Nephron (organoid): ENCODE measurements around the gene KCTD10.

ENCODE experiments used
- H3K27ac Mint-ChIP-seq, 3 experiments: 2 replicates each; pipeline ENCODE4 v1.8.0; 2020; ENCODE audit warnings: mixed read lengths in 3 of 3, mild to moderate bottlenecking in 2 of 3, moderate library complexity in 1 of 3
- H3K27me3 Mint-ChIP-seq: 2 replicates; pipeline ENCODE4 v1.8.0; 2021; ENCODE audit warnings: low read depth, mild to moderate bottlenecking, moderate library complexity, mixed read lengths
- H3K36me3 Mint-ChIP-seq: 2 replicates; pipeline ENCODE4 v1.8.0; 2020; ENCODE audit warnings: low read depth, mixed read lengths
- H3K4me1 Mint-ChIP-seq: 2 replicates; pipeline ENCODE4 v1.8.0; 2020; ENCODE audit warnings: mixed read lengths
- H3K4me3 Mint-ChIP-seq, 3 experiments: 2 replicates each; pipeline ENCODE4 v1.8.0; 2020; ENCODE audit warnings: mild to moderate bottlenecking in 3 of 3, mixed read lengths in 3 of 3, moderate library complexity in 2 of 3
- H3K9me3 Mint-ChIP-seq: 2 replicates; pipeline ENCODE4 v1.8.0; 2020; ENCODE audit warnings: mixed read lengths
- CTCF ChIP-seq, 3 experiments: fragments of 200-600 bp; sonication (generic); IDR thresholded peaks; one replicate each; pipeline ENCODE4 v1.5.0; 2021; ENCODE audit warnings: antibody characterized with exemption in 3 of 3; ENCODE audit not compliant: unreplicated experiment in 3 of 3

Gene KCTD10

GRCh38 chr12:109482491-109482890 is 5.4 kb upstream of the KCTD10 start:
- Mint-ChIP-seq H3K4me1 (peaks cover 7% of the 10 kb centered on the region), H3K27ac (no peak overlapping the region), H3K27me3 (no peaks in the 10 kb centered on the region), H3K9me3 (no peaks in the 10 kb centered on the region), H3K4me3 (no peak overlapping the region), H3K36me3 (peaks cover 35% of the 10 kb centered on the region)
- TF ChIP-seq CTCF (IDR thresholded peaks at IDR 0.05; ENCODE audit: unreplicated experiment in 3 of 3): no peak

GRCh38 chr12:109481863-109482262 is 4.8 kb upstream of the KCTD10 start:
- Mint-ChIP-seq H3K9me3 (no peaks in the 10 kb centered on the region), H3K4me1 (peaks cover 12% of the 10 kb centered on the region), H3K27me3 (no peaks in the 10 kb centered on the region), H3K36me3 (peaks cover 28% of the 10 kb centered on the region), H3K27ac (no peak overlapping the region), H3K4me3 (no peak overlapping the region)
- TF ChIP-seq CTCF (IDR thresholded peaks at IDR 0.05; ENCODE audit: unreplicated experiment in 3 of 3): no peak

- Mint-ChIP-seq H3K27me3 (no peaks in the 10 kb centered on the region), H3K36me3 (peaks cover 16% of the 10 kb centered on the region), H3K27ac (no peak overlapping the region), H3K9me3 (no peaks in the 10 kb centered on the region), H3K4me3 (peak overlapping the region; percentile 1 to 96 (median 59)), H3K4me1 (peaks cover 26% of the 10 kb centered on the region)
- TF ChIP-seq CTCF (IDR thresholded peaks at IDR 0.05; ENCODE audit: unreplicated experiment in 3 of 3): no peak
Measured at GRCh38 chr12:109480356-109480755, 3.3 kb upstream of the KCTD10 start.

- no peak for TF ChIP-seq CTCF (IDR thresholded peaks at IDR 0.05; ENCODE audit: unreplicated experiment in 3 of 3)
- no peaks in the 10 kb centered on the region for H3K27me3 Mint-ChIP-seq
- no peak overlapping the region for H3K27ac Mint-ChIP-seq
- H3K4me3 Mint-ChIP-seq: peak overlapping the region; percentile 94 to 96 (median 96)
- peaks cover 10% of the 10 kb centered on the region for H3K36me3 Mint-ChIP-seq
- no peaks in the 10 kb centered on the region for H3K9me3 Mint-ChIP-seq
- peaks cover 26% of the 10 kb centered on the region for H3K4me1 Mint-ChIP-seq
Measured at GRCh38 chr12:109479761-109480160, 2.7 kb upstream of the KCTD10 start.

- no peaks in the 10 kb centered on the region for H3K27me3 Mint-ChIP-seq
- no peaks in the 10 kb centered on the region for H3K9me3 Mint-ChIP-seq
- peak overlapping the region; percentile 94 to 96 (median 96) for H3K4me3 Mint-ChIP-seq
- no peaks in the 10 kb centered on the region for H3K36me3 Mint-ChIP-seq
- TF ChIP-seq CTCF (IDR thresholded peaks at IDR 0.05; ENCODE audit: unreplicated experiment in 3 of 3): no peak
- peaks cover 32% of the 10 kb centered on the region for H3K4me1 Mint-ChIP-seq
- peak overlapping the region; percentile 100 for H3K27ac Mint-ChIP-seq
Measured at GRCh38 chr12:109477963-109478315, 839 bp upstream of the KCTD10 start.

GRCh38 chr12:109476807-109477184 is 304 bp downstream of the KCTD10 start:
- H3K27me3 Mint-ChIP-seq: no peaks in the 10 kb centered on the region
- peak overlapping the region; percentile 100 for H3K27ac Mint-ChIP-seq
- TF ChIP-seq CTCF (IDR thresholded peaks at IDR 0.05; ENCODE audit: unreplicated experiment in 3 of 3): no peak
- no peaks in the 10 kb centered on the region for H3K9me3 Mint-ChIP-seq
- H3K4me1 Mint-ChIP-seq: peaks cover 32% of the 10 kb centered on the region
- H3K4me3 Mint-ChIP-seq: peak overlapping the region; percentile 94 to 96 (median 96)
- no peaks in the 10 kb centered on the region for H3K36me3 Mint-ChIP-seq
